HG02840 (cell line): ENCODE measurements around the gene RBM47.
A peak's percentile ranks its signal among the peaks of the same experiment; 100 is the strongest.
"Not testable (repeated sequence)": the region's sequence is repeated elsewhere in the genome, so short reads cannot be mapped to it uniquely, and the experiment has no call there.

ENCODE experiments used
- ATAC-seq: cut with Tn5 transposase; IDR thresholded peaks from one replicate; pipeline ENCODE4 v1.9.1; 2021; ENCODE audit warnings: mild to moderate bottlenecking, moderate library complexity, moderate number of reproducible peaks; ENCODE audit not compliant: unreplicated experiment, low FRiP score

Gene RBM47

GRCh38 chr4:40629401-40630334 is at the start of gene RBM47:
Gene RBM47, minus strand, starts transcription at chr4:40629864. Its CDS starts 190,971 bp downstream, at chr4:40438893.
- peak; percentile 46 for ATAC-seq

- no peak for ATAC-seq
Observed at GRCh38 chr4:40678421-40678820, 48.8 kb upstream of the RBM47 start.

- no peak for ATAC-seq
Observed at GRCh38 chr4:40675166-40675565, 45.5 kb upstream of the RBM47 start.

GRCh38 chr4:40672528-40673522 is 43.2 kb upstream of the RBM47 start:
- peak; percentile 79 for ATAC-seq

DNA sequence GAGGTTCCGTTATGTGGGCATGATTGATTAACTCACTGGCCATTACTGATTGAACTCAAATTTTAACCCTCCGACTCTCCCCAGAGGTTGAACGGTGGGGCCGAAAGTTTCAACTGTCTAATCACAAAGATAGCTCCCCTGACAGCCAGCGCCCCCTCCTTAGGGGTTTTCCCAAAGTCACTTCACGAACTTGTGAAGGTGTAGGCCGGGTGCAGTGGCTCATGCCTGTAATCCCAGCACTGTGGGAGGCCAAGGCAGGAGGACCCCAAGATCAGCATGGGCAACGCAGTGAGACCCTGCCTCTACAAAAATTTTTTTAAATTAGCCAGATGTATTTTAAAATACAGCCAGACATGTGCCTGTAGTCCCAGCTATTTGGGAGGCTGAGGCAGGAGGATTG is 39.8 kb upstream of the RBM47 start:
- ATAC-seq = no peak

DNA sequence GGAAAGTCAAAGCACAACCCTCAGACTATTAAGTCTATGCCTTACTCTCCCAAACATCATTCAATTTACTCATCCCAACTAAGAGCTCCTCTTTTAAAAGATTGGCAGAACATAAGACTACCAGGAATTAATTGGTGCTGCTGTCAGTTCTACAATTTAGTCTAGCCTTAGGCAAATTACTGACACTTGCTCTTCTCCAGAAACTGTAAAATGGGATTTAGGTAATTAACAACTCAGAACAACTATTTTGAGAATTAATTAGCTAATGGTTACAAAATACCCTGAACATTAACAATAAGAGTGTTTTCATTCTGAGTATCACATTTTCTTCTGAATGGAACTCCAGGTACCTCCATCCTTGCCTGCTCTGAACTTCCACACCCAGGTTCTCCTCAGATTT is 36.2 kb upstream of the RBM47 start:
- ATAC-seq = no peak

- ATAC-seq = peak; percentile 62
Observed at GRCh38 chr4:40662962-40663604, 33.4 kb upstream of the RBM47 start.

- no peak for ATAC-seq
Observed at GRCh38 chr4:40661803-40662202, 32.1 kb upstream of the RBM47 start.

DNA sequence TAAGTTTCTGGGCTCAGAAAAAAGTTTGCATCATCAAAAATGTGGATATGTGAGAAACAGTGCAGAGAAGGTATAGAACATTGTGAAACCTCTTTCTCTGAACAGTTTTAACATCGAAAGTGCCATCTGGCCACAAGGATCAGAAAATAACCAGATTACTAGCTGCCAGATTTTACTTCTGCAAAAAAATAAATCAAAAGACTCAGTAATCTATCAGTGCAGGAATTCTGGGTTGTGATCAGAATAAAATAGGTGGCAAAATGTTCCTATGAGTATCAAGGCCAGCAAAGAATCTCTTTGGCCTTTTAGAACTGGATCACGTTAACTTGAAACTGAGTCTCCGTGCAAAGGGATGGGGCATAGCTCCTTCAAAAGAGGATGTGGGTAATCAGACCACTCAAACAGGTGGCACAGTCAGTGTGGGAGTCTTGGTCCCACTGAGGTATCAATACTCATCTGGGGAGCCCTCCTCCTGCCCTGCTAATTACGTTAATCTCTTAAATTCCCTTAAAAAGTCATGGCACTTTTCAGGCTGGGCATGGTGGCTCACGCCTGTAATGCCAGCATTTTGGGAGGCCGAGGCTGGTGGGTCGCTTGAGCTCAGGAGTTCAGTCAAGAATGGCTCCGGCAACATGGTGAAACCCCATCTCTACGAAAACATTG is 26.7 kb upstream of the RBM47 start:
- peak; percentile 69 for ATAC-seq

DNA sequence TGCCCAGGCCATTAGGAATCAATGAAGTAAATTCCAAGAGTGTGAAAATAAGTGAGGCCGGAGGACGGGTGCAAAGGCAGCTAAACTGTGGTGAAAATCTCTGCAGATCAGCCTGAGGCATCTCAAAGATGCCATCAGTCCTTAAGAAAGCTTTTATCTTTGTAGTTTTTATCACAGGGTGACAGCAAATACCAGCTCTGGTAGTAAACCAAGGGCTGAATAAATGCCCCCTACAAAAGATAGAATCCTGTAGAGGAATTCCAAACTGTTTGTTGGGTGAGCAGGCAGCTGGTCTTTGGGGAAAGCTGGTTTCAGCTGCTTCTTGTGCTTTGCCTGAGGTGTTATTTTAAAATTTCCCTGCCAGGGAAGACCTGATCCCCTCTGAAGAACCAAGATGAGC is 21.6 kb upstream of the RBM47 start:
- no peak for ATAC-seq

DNA sequence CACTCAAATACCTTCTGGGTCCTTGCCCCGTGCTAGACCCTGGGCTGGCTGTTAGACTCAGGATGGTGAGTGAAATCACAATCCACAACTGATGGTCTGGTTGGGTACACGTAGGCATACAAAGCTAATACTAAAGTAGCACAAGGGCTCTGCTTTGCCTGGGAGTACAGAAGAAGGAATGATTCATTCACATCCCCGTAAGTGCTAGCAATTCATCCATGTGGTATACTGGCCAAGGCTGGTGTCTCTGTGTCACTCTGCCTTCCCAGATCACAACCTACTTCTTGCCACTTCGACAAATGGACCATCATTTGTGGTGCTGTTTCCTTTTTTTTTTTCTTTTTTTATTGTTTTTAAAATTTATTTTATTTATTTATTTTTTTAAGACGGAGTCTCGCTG is 19.7 kb upstream of the RBM47 start:
- no peak for ATAC-seq

- no peak for ATAC-seq
Observed at GRCh38 chr4:40648742-40649281, 19.1 kb upstream of the RBM47 start.

DNA sequence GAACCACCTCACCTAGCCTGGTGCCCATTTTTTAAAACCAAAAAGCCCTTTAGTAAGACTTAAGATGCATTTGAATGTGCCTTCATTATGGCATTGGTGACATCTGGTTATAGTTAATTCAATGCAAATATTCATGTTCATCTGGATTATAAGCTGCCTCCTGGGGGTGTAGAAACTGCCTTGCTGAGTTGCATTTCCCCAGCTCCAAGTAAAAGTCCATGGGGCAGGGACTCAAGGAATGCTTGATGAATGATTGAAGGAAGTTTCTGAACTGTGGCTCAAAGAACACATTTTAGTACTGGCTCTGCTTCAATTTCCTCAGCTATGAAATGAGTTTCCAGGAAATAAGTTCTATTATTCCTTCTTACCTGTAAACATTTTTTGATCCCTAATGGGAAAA is 18.5 kb upstream of the RBM47 start:
- ATAC-seq = no peak

- no peak for ATAC-seq
Observed at GRCh38 chr4:40645586-40645985, 15.9 kb upstream of the RBM47 start.

DNA sequence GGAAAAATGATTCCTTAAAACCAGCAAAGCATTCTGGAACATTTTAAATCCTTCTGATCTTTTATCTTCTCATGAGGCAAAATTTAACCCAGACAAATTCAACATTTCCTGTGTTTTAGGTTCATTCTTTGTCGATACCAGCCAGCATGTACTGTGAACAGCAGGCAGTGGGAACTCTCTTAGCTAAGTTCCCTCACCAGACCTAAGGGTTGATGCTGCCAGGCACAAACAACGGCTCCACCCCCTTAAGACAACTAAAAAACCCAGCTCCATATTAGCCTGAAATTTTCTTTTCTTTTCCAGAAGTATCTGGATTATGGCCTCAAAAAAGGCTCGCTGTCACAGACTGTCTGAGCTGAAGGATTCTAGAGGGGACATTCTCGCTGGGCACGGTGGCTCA is 2.4 kb upstream of the RBM47 start:
- no peak for ATAC-seq

GRCh38 chr4:40630335-40631021 is 814 bp upstream of the RBM47 start:
- ATAC-seq = peak; percentile 52

GRCh38 chr4:40628888-40629287 is 776 bp downstream of the RBM47 start:
- no peak for ATAC-seq

DNA sequence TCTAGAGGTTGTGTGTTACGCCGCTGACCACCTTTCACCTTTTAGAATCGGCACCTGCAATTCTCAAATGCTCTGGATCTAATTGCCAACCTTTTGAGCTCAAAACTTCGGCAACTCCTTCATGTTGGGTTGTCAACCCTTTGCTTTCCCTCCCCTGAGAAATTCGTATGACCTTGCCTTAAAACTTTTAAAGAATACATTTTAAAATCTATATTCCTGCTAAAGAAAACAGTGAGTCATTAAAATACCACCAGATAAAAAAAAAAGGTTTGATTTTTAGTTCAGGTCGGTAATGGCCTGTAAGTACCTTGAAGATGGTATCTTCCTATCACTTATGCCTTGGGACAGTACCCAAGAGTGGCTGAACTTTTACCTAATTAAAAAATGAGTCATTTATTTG is 1.3 kb downstream of the RBM47 start:
- not testable (repeated sequence) for ATAC-seq

- no peak for ATAC-seq
Observed at GRCh38 chr4:40627540-40627939, 2.1 kb downstream of the RBM47 start.
